HG02571 (cell line): ENCODE results near the gene FAM78A.

ENCODE experiments used
- ATAC-seq: cut with Tn5 transposase; IDR thresholded peaks from one replicate; pipeline ENCODE4 v1.9.1; 2021; ENCODE audit warnings: mild to moderate bottlenecking, moderate library complexity; ENCODE audit not compliant: unreplicated experiment

The FAM78A gene

GRCh38 chr9:131303381-131304321, 27.3 kb upstream of the FAM78A start:
- ATAC-seq = no peak

- no peak for ATAC-seq
Measured at GRCh38 chr9:131302244-131303075, 26.1 kb upstream of the FAM78A start.

- ATAC-seq = no peak
Measured at GRCh38 chr9:131300444-131300843, 24.1 kb upstream of the FAM78A start.

- no peak for ATAC-seq
Measured at GRCh38 chr9:131299961-131300347, 23.6 kb upstream of the FAM78A start.

- no peak for ATAC-seq
Measured at GRCh38 chr9:131299346-131299960, 23.1 kb upstream of the FAM78A start.

GRCh38 chr9:131298816-131299215, 22.5 kb upstream of the FAM78A start:
- no peak for ATAC-seq

- no peak for ATAC-seq
Measured at GRCh38 chr9:131298341-131298740, 22.0 kb upstream of the FAM78A start.

- ATAC-seq = no peak
Measured at GRCh38 chr9:131297903-131298302, 21.6 kb upstream of the FAM78A start.

- ATAC-seq = no peak
Measured at GRCh38 chr9:131296906-131297500, 20.7 kb upstream of the FAM78A start.

GRCh38 chr9:131296460-131296859, 20.1 kb upstream of the FAM78A start:
- ATAC-seq = no peak

GRCh38 chr9:131292937-131293336, 16.6 kb upstream of the FAM78A start:
- no peak for ATAC-seq

GRCh38 chr9:131291795-131292315, 15.5 kb upstream of the FAM78A start:
- ATAC-seq = no peak

- no peak for ATAC-seq
Measured at GRCh38 chr9:131290767-131291370, 14.6 kb upstream of the FAM78A start.

GRCh38 chr9:131290036-131290766, 13.9 kb upstream of the FAM78A start:
- ATAC-seq = no peak

GRCh38 chr9:131289301-131290035, 13.2 kb upstream of the FAM78A start, which contains the start of gene PLPP7:
Gene PLPP7, plus strand, starts transcription at chr9:131289723. Its CDS starts 275 bp downstream, at chr9:131289998.
- ATAC-seq = no peak

GRCh38 chr9:131288217-131288616, 11.9 kb upstream of the FAM78A start:
- ATAC-seq = no peak

- ATAC-seq = no peak
Measured at GRCh38 chr9:131287359-131287758, 11.0 kb upstream of the FAM78A start.

- ATAC-seq = no peak
Measured at GRCh38 chr9:131284856-131285255, 8.5 kb upstream of the FAM78A start.
